Measurements from ENCODE around the gene GRM8.
A peak's percentile ranks its signal among the peaks of the same experiment; 100 is the strongest.
"Not testable (repeated sequence)": the region's sequence is repeated elsewhere in the genome, so short reads cannot be mapped to it uniquely, and the experiment has no call there.

GRM8 gene

DNA sequence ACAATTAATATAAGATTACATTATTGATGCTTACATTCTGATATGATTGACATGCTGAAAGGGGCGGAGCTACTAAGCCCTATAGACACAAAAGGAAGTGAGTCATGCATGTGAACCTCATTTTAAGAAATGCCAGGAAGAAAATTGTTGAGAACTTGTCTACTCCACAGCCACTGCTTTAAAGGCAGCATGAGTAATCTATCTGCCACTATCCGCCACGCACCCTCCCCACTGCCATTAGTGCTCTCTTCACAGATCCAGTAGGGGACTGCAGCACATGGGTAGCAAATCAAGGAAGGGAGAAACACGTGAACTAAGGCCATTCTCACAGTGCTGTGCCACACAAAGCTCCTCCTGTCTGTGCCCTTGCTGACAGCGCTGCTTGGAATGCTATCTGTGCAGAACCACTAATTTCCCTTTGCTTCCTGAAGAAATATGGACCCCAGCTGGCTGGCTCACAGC, 524.8 kb downstream of the GRM8 start:
- peak; percentile 43 for DNase-seq (ENCODE audit: low read depth, low spot score)

DNA sequence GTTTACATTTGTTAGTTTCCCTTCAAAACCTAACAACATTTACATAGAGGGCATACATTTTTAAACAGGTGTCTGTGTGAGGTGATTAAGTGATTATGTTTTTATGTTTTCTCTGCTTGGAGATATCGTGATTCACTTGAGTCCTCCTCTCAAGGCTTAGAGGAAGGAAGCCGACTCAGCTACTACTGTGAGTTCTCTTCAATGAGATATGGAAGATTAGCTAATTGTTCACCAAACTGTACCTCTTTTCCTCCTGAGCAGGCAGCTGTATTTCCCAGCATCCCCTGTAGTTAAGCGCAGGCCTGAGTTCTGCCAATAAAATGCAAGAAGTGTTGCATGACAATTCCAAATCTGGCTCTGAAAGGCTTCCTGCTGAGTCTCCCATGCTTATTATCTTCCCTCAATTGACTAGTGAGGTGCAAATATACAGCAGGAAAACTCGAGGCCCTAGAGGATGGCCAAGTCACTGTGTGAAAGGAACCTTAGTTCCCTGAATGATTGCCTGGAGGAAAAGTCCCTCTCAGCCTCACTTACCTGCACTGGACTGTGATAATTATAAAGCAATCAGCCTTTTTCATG, 528.7 kb downstream of the GRM8 start:
- DNase-seq (ENCODE audit: low read depth, low spot score) = no peak

DNA sequence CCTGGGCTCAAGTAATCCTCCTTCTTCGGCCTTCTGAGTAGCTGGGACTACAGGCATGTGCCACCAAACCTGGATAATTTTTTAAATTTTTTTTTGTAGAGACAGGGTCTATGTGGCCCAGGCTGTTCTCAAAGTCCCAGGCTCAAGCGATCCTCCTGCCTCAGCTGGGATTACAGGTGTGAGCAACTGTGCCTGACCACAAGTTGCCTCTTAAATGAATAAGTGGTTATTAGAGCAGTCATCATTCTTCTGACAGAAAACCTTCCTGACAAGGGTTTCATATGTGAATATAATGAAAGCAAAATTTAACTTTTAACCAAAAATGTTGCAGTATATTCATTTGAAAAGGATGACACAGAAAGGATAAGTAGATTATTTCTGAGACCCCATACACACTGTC, 532.5 kb downstream of the GRM8 start:
- no peak for DNase-seq (ENCODE audit: low read depth, low spot score)

DNA sequence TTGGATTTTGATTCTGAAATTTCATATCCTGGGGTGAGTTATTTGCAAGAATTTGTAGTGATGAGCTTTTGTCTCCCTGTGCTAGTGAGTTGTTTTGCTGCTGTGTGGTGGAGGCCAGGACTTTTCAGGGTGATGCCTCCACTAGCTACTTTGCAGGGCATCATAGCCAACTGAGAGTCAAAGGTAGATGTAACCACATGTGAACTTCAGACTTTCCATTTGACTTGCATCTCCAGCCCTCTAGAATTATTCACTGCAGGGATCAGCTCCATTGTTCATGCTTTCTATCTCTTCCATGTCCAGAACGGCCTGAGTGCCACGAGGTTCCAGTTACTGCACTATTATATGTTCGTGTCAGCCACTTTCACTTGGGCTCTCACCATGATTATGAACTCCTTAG, 534.3 kb downstream of the GRM8 start:
- no peak for DNase-seq (ENCODE audit: low read depth, low spot score)

DNA sequence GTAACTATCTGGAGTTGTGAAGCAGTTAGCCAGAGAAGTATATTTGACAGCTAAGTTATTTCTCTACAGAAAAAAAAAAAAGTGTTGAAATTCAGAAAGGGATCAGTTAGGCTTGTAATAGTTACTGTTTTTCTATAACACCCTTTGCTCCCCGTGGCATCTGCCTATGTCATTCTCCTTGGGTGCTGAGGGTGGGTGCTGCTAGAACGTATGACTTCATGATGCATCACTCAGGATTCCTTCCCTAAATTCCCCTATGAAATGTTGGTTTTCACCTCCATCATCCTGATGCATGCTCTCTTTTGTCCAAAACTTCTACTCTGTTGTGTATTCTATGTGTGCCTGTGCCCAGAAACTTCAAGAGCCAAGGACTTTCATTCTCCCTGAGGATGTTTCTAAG, 536.4 kb downstream of the GRM8 start:
- no peak for DNase-seq (ENCODE audit: low read depth, low spot score)

DNA sequence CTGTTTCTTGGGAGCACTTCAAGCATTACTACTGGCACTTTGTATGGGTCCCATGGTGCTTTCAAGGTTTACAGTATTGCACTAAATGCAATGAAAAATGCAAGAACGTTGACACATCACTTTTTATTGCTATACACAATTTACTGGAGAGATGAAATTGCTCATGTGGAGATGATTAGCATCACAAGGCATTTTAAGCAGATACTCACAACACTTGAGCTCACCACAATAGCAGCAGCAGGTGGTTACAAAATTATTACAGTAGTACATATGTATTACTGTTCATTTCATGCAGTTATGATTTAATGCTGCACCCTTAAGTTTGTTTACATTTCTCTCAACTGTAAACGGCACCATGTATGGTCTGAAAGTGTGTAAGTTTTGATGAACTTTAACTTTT, 537.7 kb downstream of the GRM8 start:
- no peak for DNase-seq (ENCODE audit: low read depth, low spot score)

DNA sequence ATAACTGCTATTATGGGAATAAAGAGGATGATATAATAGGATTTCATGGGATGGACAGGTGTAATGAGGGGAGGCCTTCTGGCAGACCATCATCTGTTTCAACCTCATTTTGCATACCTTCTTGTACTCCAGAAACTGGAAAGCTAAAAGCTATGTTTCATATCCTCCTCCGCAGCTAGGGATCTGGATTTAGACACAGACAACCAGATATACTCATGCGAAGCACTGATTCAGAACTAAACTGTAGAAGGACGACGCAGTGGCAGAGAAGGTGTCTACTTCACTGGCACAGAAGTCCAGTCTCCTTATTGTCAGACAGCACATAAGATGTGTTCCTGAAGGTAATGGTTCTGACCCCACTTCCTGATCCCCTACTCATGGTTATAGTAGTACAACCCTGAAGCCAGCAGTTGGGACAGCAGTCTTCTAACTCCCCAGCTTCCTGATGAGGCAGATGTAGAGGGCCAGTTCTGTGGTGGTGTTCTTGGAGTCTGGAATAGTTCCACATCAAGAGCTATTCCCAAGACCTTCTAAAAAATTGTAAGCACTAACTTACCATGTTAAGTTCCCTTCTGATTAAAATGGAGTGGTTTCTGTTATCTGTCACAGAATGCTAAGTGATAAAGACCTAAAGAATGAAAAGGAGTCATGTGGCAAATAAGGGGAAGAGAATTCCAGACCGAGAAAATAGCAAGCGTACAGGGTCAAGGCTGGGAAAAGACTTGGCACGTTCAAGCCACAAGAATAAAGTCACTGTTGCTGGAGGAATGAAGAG, 550.3 kb downstream of the GRM8 start:
- DNase-seq (ENCODE audit: low read depth, low spot score) = peak; percentile 61

DNA sequence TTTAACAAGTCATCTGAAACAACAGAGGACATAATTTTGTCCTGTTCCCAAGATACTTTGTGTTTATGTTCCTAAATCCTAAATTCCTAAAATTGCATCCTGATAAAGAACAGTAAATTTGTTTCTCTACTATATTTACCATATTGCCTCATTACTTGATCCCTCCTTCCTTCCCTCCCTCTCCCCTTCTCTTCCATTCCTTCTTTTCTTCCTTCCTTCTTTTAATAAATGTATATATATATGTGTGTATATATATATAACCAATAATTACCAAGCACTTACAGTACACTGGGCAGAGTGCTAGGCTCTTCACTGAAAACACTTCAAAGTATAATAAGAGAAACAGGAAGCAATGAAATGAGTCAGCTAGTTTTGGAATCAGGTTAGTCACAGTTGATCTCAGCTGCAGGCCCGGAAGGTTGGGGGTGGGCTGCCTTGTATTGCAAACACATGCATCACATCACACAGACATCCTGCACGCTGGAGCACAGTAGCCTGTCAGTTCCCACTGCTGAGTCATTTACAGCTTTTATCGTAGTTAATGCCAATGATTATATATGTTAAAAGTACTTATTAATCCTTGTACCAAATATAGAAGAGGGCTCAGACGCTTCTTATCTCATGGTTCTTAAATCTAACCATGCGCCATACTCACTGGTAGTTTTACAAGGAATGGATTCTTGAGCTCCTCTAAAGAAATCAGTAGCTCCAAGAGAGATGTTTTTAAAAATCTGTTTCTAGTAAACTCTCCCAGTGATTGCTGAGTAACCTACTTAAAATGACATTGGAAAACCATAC, 551.7 kb downstream of the GRM8 start:
- DNase-seq (ENCODE audit: low read depth, low spot score) = peak; percentile 93

DNA sequence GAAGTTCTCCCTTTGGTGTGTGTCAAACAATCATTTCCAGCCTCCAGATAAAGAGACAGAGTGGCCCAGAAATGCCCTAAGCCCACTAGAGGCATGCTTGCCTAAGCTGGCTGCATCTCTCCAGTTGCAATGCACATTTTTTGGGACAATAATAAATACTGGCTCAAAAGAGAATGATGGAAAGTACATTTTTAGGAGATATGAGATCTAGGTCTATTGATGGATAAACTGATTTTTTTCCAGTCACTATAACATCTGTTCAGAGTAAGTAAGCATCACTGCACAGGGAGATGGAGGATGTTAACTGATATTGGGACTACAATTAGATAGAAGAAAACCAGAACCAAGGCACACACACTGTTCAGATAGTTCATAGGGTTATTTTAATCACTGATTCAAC, 553.0 kb downstream of the GRM8 start:
- no peak for DNase-seq (ENCODE audit: low read depth, low spot score)

DNA sequence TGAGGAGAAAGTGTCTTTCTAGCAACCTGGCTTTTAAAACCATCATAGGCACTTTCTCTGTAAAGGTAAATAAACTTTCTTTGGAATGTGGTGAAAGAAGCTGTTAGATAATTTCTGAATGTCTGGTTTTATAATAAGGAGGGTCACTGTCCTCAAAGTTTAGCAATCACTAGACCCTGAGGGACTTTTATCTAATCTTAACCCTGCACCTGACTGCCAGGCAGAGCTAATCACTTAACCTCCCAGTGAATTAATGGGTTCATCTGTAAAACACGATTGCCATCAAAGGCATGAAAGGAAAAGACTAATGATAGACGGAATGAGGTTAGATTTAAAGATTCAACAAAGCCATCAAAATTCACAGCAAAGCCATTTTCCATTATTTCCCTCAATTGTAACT, 553.8 kb downstream of the GRM8 start:
- DNase-seq (ENCODE audit: low read depth, low spot score) = no peak

DNA sequence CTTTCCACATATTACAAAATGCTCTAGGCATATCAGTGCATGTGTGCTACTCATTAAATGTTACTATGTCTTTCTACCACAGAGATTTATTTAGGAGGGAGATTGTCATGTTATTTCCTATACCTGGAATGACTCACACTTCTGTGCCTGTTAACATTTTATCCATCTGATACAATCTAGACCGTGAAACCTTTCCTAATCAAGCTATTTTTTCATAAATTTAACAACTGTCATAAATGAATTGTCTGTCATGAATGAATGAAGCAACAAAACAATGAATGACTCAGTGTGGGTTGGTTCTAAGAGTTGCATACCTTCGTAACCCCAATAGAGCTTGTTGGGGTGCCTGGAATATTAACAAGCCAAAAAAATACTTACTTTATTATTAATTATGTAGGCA, 554.3 kb downstream of the GRM8 start:
- DNase-seq (ENCODE audit: low read depth, low spot score) = no peak

DNA sequence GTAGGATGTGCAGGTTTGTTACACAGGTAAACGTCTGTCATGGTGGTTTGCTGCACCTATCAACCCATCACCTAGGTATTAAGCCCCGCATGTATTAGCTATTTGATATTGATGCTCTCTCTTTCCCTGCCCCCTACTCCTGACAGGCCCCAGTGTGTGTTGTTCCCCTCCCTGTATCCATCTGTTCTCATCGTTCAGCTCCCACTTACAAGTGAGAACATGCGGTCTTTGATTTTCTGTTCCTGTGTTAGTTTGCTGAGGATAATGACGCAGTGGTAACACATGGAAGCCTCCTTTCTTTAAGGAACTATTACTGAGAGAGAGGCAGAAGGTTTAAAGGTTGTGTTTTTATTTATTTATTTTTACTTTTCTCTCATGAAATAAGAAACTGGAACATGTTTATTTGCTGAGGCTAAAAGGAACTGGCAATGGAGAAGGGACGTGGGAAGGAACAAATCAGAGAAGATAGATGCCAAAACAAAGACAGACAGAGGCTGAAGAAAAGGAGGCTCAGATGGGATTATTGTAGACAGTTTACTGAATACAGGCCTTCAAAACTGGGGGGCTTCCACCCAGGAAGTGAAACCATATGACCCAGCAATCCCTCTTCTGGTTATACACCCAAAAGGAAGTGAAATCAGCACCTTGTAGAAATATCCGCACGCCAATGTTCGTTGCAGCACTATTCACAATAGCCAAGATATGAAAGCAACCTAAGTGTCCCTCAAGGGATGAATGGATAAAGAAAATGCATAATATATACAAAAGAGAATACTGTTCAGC, 556.3 kb downstream of the GRM8 start:
- no peak for DNase-seq (ENCODE audit: low read depth, low spot score)

DNA sequence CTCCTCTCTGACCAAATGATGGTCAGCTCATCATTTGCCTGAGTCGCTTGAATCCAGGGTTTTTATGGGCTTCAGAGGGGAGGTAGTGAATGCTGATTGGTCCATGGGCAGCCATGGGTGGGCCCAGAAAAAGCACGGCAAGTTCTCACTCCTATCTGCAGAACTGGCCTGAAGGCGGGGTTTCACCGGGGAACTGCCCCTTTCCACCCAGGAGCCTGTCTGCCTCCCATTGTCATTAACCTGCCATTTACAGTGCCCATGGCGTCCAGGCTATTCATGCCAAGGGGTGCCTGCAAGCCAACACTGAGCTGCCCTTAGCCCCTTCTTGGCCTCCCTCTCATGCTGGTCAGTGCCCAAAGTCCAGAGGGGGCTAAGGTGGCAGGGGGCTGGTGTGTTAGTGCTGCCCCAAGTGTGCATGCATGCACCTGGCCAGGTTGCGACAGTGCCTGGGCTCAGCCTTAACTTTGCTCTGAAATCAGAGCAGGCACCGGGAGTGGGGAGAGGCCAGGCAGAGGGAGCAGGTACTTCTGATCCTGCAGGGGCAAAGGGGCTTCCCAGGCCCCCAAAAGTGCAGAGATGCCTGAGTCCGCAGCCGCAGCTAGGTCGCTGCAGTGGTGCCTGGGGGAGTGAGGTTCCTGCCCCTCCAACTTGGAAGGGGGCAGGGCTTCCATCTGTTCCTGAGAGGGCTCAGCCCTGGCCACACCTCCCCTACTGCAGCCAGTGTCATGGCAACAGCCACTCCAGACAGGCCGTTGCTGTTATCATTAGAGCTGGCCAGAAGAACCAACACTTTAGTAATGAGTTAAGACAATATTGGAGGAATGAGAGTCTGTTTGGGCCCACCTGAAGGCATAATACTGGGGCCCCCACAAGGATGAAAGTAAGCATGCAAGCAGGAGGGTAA, 561.6 kb downstream of the GRM8 start:
- no peak for DNase-seq (ENCODE audit: low read depth, low spot score)

DNA sequence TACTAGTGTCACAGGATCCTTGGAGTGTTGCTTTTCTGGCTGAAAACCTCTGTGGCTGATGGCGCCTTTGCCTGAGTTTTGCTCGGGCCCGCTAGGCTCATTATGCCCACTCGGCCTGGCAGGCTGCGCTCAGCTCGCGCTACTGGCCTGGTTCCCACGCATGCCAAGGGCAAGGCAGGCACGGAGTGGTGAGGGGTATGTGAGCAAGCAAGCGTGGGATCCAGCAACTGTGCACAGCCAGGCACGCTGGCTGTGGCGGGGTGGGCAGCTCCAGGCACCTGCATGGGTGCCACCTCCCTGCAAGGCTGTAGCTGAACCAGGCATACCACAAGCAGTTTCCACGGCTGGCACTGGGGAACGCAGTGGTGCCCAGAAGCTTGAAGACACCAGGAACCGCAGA, 562.6 kb downstream of the GRM8 start:
- DNase-seq (ENCODE audit: low read depth, low spot score) = no peak

DNA sequence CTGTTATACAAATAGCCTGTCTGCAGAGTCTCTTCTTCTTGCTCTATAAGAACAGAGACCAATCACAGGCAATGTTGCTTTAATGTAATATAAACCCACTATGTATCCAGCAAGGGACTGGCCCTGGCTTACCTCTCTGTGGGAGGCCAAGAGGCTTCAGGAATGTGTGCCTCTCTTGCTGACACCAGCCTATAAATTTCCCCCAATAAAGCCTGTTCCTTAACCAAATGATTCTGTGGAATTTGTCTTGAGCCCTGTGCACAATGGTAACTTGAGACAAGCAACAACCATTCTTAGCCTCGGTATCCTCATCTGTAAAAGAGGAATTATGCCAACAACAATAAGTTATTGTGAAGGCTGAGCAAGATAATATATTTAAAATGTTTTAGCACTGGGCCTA, 563.7 kb downstream of the GRM8 start:
- peak; percentile 52 for DNase-seq (ENCODE audit: low read depth, low spot score)

DNA sequence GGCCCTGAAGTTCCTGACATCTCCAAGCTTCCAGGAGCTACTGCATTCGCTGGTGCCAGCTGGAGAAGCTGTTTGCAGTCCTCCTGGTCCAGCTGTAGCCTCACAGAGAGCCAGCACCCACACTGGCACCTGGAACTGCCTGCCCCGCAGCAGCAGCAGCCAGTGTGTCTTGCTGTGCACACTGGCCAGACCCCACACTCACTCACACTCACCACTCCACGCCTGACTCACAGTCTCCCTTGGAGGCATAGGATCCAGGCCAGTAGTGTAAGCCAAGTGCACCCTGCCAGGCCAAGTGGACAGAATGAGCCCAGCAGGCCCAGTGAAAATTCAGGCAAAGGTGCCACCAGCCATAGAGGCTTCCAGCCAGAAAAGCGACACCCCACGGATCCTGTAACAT, 566.3 kb downstream of the GRM8 start:
- DNase-seq (ENCODE audit: low read depth, low spot score) = no peak

DNA sequence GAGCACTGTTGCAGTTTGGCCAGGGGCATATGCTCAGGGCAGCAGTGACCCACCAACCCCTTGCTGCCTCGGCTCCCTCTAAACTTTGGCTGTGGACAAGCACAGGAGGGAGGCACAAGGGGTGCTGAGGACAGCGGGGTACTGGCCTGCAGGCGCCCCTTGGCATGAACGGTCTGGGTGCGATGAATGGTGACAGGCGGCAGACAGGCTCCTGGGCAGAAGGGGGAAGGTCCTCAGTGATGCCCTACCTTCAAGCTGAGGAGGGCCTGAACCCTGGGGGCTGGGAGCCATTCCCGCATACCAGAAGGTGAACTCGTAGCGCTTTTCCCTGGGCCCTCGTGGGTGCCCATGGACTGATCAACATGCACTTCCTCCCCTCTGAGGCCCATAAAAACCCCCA, 567.1 kb downstream of the GRM8 start:
- no peak for DNase-seq (ENCODE audit: low read depth, low spot score)

DNA sequence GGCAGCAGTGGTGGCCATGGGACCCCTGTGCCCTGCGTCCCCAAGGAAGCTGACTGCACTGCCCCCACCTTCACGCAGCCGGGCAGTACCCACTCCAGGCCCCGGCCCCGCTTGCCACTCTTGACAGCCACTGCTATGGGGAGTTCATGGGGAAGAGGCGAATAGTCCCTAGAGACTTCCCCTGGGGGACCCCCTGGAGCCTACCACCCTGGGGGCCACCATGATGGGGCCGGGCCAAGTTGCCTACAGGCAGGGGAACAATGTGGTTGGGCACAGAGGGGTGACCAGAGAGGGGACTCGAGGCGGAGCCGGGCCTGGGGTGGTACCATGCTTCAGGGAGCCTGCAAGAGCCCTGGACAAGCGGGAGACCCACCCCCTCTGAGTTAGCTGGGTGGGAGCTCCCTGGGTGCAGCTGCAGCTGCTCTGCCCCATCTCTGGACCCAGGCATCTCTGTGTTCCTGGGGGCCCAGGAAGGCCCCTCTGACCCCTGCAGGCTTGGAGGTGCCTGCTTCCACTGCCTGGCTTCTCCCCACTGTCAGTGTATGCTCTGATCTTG, 567.6 kb downstream of the GRM8 start:
- DNase-seq (ENCODE audit: low read depth, low spot score) = no peak

DNA sequence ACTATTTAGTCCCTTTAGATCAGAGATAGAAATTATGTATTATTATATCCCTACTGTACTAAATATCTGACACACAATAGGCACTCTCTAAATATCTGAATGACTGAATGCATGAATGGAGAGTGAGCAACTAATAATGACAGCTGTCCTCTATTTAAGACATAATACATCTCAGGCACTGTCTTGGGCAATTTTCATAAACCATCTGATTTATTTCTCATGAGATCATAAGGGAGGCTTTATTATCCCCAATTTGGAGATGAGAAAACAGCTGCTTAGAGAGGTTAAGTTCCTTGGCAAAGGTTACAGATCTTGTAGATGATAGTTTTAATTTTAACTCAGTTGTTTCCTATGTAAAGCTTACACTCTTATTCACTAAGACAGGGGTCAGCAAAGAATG, 570.6 kb downstream of the GRM8 start:
- DNase-seq (ENCODE audit: low read depth, low spot score) = no peak

DNA sequence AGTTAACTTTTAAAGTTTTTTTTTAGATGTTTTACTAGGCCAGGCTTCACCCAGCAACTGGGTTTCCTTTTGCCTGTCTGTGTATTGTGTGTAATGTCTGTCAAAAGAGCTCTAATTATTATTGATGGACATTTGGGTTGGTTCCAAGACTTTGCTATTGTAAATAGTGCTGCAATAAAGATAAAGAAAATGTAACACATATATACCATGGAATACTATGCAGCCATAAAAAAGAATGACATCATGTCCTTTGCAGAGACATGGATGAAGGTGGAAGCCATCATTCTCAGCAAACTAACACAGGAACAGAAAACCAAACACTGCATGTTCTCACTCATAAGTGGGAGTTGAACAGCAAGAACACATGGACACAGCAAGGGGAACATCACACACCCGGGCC, 584.0 kb downstream of the GRM8 start:
- DNase-seq (ENCODE audit: low read depth, low spot score) = not testable (repeated sequence)

DNA sequence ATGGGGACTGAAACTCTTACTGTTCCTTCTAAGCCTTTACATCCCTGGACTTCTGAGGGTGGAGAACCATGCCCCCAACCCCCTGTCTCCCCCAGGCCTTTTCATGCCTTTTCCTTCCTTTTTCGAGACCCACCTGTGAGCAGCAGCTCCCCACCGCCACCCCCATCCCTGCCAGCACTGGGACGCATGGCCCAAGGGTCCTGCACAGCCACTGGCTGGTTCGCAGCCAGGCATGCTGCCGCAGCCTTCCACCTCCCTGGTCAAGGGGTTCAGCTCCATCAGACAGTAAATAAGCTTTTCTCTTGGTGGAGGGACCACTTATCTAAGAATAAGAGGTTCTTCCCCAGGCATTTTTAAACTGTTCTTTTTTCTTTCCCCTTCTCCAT, 584.4 kb downstream of the GRM8 start:
- no peak for DNase-seq (ENCODE audit: low read depth, low spot score)

All from astrocyte of the hippocampus (primary cell).